ENCODE data around the gene RSPO4. TPM values are rescaled to one million over a fixed set of nuclear protein-coding genes. Genes with fewer than 3 reads are reported as not detected.

Gene RSPO4
- total RNA-seq, 1 donor from 2014 or later = 1.2 TPM

- no peak for TF ChIP-seq CTCF (conservative IDR thresholded peaks at IDR 0.05; ENCODE audit: low read depth, low read length)
- no peak overlapping the region for H3K4me3 ChIP-seq (ENCODE audit: low read depth, low read length)
- DNase-seq (ENCODE audit: low read depth) = no peak
Measured at GRCh38 chr20:914727-915498, 87.2 kb downstream of the RSPO4 start.

DNA sequence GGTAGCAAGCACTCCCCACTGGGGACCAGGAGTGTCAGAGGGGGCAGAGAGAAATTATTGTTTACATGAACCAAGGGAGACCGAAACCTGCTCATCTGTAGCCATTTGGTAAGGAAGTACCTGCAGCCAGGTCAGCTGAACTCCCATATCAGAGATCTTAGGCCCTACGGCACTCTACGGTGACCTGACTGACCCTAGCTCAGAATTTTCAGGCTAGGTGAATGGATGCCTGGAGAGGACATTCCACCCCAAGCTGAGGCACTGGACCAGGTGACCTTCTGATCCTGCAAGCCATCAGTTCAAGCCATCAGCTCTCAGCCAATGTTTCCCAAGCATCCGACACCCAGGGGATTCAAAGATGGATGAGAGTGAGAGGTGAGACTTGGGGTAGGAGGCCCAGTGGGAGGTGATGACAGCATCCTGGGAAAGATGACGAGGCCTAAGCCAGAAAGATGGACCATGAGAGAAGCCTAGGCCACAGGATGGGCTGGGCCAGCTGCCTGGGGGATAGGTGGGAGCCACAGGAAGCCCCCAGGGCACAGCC is 88.7 kb downstream of the RSPO4 start:
- DNase-seq (ENCODE audit: low read depth) = no peak
- TF ChIP-seq CTCF (conservative IDR thresholded peaks at IDR 0.05; ENCODE audit: low read depth, low read length) = no peak
- H3K4me3 ChIP-seq (ENCODE audit: low read depth, low read length) = no peak overlapping the region

DNA sequence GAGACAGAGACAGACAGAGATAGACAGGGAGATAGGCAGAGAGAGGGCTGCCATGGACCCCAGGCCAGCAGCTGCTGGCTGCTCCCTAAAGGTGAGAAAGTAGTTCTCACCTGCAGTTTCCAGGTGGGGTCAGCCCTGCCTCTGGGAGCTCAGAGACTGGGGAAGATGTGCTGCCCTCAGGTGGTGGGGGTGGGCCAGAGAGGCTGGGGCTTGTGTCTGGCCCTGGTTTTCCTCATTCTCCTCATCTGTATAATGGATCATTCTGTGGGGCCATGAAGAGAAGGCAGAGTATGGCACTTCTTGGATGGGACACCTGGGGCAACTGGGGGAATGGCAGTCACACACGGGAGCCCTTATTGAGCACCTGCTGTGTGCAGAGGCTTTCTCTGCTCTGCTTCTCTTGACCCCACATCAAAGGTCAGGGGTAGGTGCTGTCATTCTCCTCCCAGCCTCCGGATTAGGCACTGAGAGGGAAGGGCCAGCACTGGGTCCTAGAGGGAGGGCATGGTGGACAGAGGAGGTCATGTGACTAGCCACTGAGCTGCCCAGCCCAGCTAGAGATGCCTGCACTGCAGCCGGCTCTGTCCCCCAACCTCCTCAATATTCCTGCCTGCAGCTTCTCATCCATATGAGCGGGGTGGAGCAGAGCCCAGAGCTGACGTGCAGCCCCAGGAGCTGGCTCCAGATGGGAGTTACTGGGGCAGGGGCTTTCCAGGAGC is 90.1 kb downstream of the RSPO4 start:
- DNase-seq (ENCODE audit: low read depth) = no peak
- TF ChIP-seq CTCF (conservative IDR thresholded peaks at IDR 0.05; ENCODE audit: low read depth, low read length) = peak; percentile 21
- no peak overlapping the region for H3K4me3 ChIP-seq (ENCODE audit: low read depth, low read length)

GRCh38 chr20:910870-911770 is 91.0 kb downstream of the RSPO4 start:
- DNase-seq (ENCODE audit: low read depth) = no peak
- TF ChIP-seq CTCF (conservative IDR thresholded peaks at IDR 0.05; ENCODE audit: low read depth, low read length) = no peak

DNA sequence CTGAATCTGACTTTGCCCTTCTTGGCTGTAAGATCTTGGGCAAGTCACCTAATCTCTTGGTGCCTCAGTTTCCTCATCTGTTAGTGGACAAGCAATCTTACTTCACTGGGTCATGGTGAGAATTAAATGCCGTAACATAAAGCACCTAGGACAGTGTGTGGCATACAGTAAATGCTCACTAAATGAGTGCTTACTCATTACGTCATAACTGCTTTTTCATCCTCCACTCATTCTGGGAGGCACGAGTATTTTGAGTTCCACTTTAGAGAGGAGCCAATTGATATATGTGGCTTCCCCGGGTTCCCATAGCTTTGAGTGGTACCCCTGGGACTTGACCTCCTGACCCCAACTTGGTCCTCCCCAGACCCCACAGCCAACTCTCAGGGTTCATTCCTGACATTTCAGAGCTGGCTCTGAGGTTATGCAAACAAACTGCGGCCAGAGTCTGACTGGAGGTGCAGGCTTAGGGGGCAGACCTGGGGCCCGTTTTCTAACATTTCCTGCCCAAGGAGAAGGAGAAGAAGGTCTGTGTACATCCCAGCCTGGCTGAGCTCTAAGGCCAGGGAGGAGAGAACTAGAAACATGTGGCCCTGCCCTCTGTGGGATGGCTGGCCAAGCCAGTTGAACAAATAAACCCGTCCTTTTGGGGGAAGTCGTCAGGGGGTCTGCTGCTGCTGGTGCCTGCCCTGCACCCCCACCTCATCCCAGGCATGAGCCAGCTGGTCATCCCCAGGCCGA is 91.8 kb downstream of the RSPO4 start:
- TF ChIP-seq CTCF (conservative IDR thresholded peaks at IDR 0.05; ENCODE audit: low read depth, low read length) = no peak
- H3K4me3 ChIP-seq (ENCODE audit: low read depth, low read length) = no peak overlapping the region
- DNase-seq (ENCODE audit: low read depth) = no peak

More at GRCh38 chr20:910870-911770, 91.0 kb downstream of the RSPO4 start:
- no peak overlapping the region for H3K4me3 ChIP-seq (ENCODE audit: low read depth, low read length)

GRCh38 chr20:909641-910040 is 92.5 kb downstream of the RSPO4 start:
- DNase-seq (ENCODE audit: low read depth) = no peak
- H3K4me3 ChIP-seq (ENCODE audit: low read depth, low read length) = no peak overlapping the region
- no peak for TF ChIP-seq CTCF (conservative IDR thresholded peaks at IDR 0.05; ENCODE audit: low read depth, low read length)

All from epithelial cell of proximal tubule (primary cell).